GM21786 (cell line): Measurements from ENCODE around the gene RABEPK.
"Not testable (repeated sequence)": the region's sequence is repeated elsewhere in the genome, so short reads cannot be mapped to it uniquely, and the experiment has no call there.

Source experiments
- ATAC-seq: cut with Tn5 transposase; IDR thresholded peaks from one replicate; pipeline ENCODE4 v1.9.1; 2021; ENCODE audit not compliant: unreplicated experiment

RABEPK gene

GRCh38 chr9:125200216-125201047 lies at the start of gene RABEPK:
Gene RABEPK (plus strand): TSS chr9:125200542. CDS start chr9:125203014, 2,472 bp downstream.
- peak; percentile 98 for ATAC-seq

- ATAC-seq: no peak
Measured at GRCh38 chr9:125151730-125152129, 48.6 kb upstream of the RABEPK start.

- no peak for ATAC-seq
Measured at GRCh38 chr9:125153712-125154367, 46.5 kb upstream of the RABEPK start.

GRCh38 chr9:125156551-125156950 lies 43.8 kb upstream of the RABEPK start:
- no peak for ATAC-seq

- no peak for ATAC-seq
Measured at GRCh38 chr9:125160750-125161149, 39.6 kb upstream of the RABEPK start.

- ATAC-seq: no peak
Measured at GRCh38 chr9:125161284-125161918, 38.9 kb upstream of the RABEPK start.

GRCh38 chr9:125162891-125163290 lies 37.5 kb upstream of the RABEPK start:
- ATAC-seq: not testable (repeated sequence)

- ATAC-seq: no peak
Measured at GRCh38 chr9:125166762-125167161, 33.6 kb upstream of the RABEPK start.

GRCh38 chr9:125169895-125170294 lies 30.4 kb upstream of the RABEPK start:
- ATAC-seq: no peak

GRCh38 chr9:125172031-125172755 lies 28.1 kb upstream of the RABEPK start:
- no peak for ATAC-seq

GRCh38 chr9:125176636-125177035 lies 23.7 kb upstream of the RABEPK start:
- no peak for ATAC-seq

- no peak for ATAC-seq
Measured at GRCh38 chr9:125177888-125178287, 22.5 kb upstream of the RABEPK start.

GRCh38 chr9:125179776-125180175 lies 20.6 kb upstream of the RABEPK start:
- ATAC-seq: not testable (repeated sequence)

GRCh38 chr9:125180876-125181275 lies 19.5 kb upstream of the RABEPK start:
- no peak for ATAC-seq

GRCh38 chr9:125181756-125182155 lies 18.6 kb upstream of the RABEPK start:
- not testable (repeated sequence) for ATAC-seq

GRCh38 chr9:125183054-125183453 lies 17.3 kb upstream of the RABEPK start:
- ATAC-seq: no peak

- ATAC-seq: no peak
Measured at GRCh38 chr9:125183561-125183960, 16.8 kb upstream of the RABEPK start.

- ATAC-seq: no peak
Measured at GRCh38 chr9:125189011-125189360, 11.4 kb upstream of the RABEPK start.

GRCh38 chr9:125189361-125190289 lies 10.7 kb upstream of the RABEPK start, which contains the start of gene PPP6C:
Gene PPP6C (minus strand): TSS chr9:125189803. CDS start chr9:125189718, 85 bp downstream.
- ATAC-seq: peak; percentile 98

- no peak for ATAC-seq
Measured at GRCh38 chr9:125190361-125190801, 10.0 kb upstream of the RABEPK start.
